H9 (cell line): ENCODE measurements around the gene PIBF1. TPM values are rescaled to one million over a fixed set of nuclear protein-coding genes. Genes with fewer than 3 reads are reported as not detected.

Experiments used
- DNase-seq: peaks from one replicate; pipeline ENCODE4 v3.0.0-alpha.2; 2017
- H2AFZ ChIP-seq: one replicate; pipeline ENCODE4 v1.6.1; 2013; ENCODE audit warnings: mild to moderate bottlenecking, low read length, control low read depth, moderate library complexity
- H2AK5ac ChIP-seq: 2 replicates; pipeline ENCODE4 v1.6.1; 2013; ENCODE audit warnings: low read length, control low read depth, mixed read lengths; ENCODE audit not compliant: insufficient read length
- H2BK120ac ChIP-seq: one replicate; pipeline ENCODE4 v1.6.1; 2013; ENCODE audit warnings: low read depth, mild to moderate bottlenecking, low read length, control low read depth, inconsistent platforms; ENCODE audit not compliant: poor library complexity, severe bottlenecking
- H2BK12ac ChIP-seq: 2 replicates; pipeline ENCODE4 v1.6.1; 2013; ENCODE audit warnings: low read length, control low read depth, mixed read lengths, low read depth; ENCODE audit not compliant: insufficient read length
- H2BK15ac ChIP-seq: 2 replicates; pipeline ENCODE4 v1.6.1; 2013; ENCODE audit warnings: low read depth, low read length, control low read depth
- H2BK20ac ChIP-seq: one replicate; pipeline ENCODE4 v1.6.1; 2013; ENCODE audit warnings: low read depth, mild to moderate bottlenecking, low read length, control low read depth, inconsistent platforms; ENCODE audit not compliant: poor library complexity, severe bottlenecking
- H2BK5ac ChIP-seq: 2 replicates; pipeline ENCODE4 v1.6.1; 2013; ENCODE audit warnings: low read length, control low read depth, mixed read lengths; ENCODE audit not compliant: insufficient read length
- H3K14ac ChIP-seq: 2 replicates; pipeline ENCODE4 v1.6.1; 2013; ENCODE audit warnings: low read length, control low read depth; ENCODE audit not compliant: insufficient read depth
- H3K18ac ChIP-seq: 2 replicates; pipeline ENCODE4 v1.6.1; 2013; ENCODE audit warnings: low read depth, mild to moderate bottlenecking, mixed read lengths, low read length, control low read depth; ENCODE audit not compliant: insufficient read length
- H3K23ac ChIP-seq: 2 replicates; pipeline ENCODE4 v1.6.1; 2013; ENCODE audit warnings: low read length, control low read depth, mixed read lengths, low read depth; ENCODE audit not compliant: insufficient read length
- H3K23me2 ChIP-seq: 2 replicates; pipeline ENCODE4 v1.6.1; 2013; ENCODE audit warnings: low read depth, mild to moderate bottlenecking, mixed read lengths, low read length, control low read depth; ENCODE audit not compliant: insufficient read length, poor library complexity, severe bottlenecking
- H3K27ac ChIP-seq: 2 replicates; pipeline ENCODE4 v1.5.1; 2013; ENCODE audit warnings: low read length, control low read depth, mixed read lengths, low read depth; ENCODE audit not compliant: insufficient read length
- H3K27me3 ChIP-seq: 2 replicates; pipeline ENCODE4 v1.6.1; 2013; ENCODE audit warnings: low read length, control low read depth, inconsistent platforms; ENCODE audit not compliant: insufficient read depth
- H3K4ac ChIP-seq: 2 replicates; pipeline ENCODE4 v1.6.1; 2013; ENCODE audit warnings: low read depth, mild to moderate bottlenecking, control low read depth, inconsistent platforms, low read length, moderate library complexity
- H3K4me1 ChIP-seq: 2 replicates; pipeline ENCODE4 v1.6.1; 2013; ENCODE audit warnings: low read length, control low read depth, inconsistent platforms; ENCODE audit not compliant: insufficient read depth
- H3K4me2 ChIP-seq: 2 replicates; pipeline ENCODE4 v1.6.1; 2013; ENCODE audit warnings: low read length, control low read depth, mixed read lengths; ENCODE audit not compliant: insufficient read length, insufficient read depth
- H3K56ac ChIP-seq: 2 replicates; pipeline ENCODE4 v1.6.1; 2013; ENCODE audit warnings: low read depth, mild to moderate bottlenecking, mixed read lengths, low read length, control low read depth; ENCODE audit not compliant: insufficient read length
- H3K79me1 ChIP-seq: 2 replicates; pipeline ENCODE4 v1.6.1; 2013; ENCODE audit warnings: low read depth, mild to moderate bottlenecking, moderate library complexity, low read length, control low read depth, inconsistent platforms; ENCODE audit not compliant: insufficient read depth, poor library complexity, severe bottlenecking
- H3K79me2 ChIP-seq: 2 replicates; pipeline ENCODE4 v1.6.1; 2013; ENCODE audit warnings: low read length, control low read depth, inconsistent platforms; ENCODE audit not compliant: insufficient read depth
- H3K9ac ChIP-seq: 2 replicates; pipeline ENCODE4 v1.6.1; 2013; ENCODE audit warnings: low read length, control low read depth, mixed read lengths; ENCODE audit not compliant: insufficient read length; ENCODE audit errors: extremely low read depth
- H3K9me3 ChIP-seq: one replicate; pipeline ENCODE4 v1.6.1; 2013; ENCODE audit warnings: low read depth, low read length, inconsistent platforms; ENCODE audit not compliant: control insufficient read depth
- H3T11ph ChIP-seq: one replicate; pipeline ENCODE4 v1.6.1; 2013; ENCODE audit warnings: mild to moderate bottlenecking, low read length, control low read depth, inconsistent platforms
- H4K20me1 ChIP-seq: one replicate; pipeline ENCODE4 v1.6.1; 2013; ENCODE audit not compliant: control insufficient read depth, insufficient read length, insufficient read depth
- H4K5ac ChIP-seq: 2 replicates; pipeline ENCODE4 v1.6.1; 2013; ENCODE audit warnings: low read depth, mild to moderate bottlenecking, mixed read lengths, low read length, control low read depth; ENCODE audit not compliant: insufficient read length
- H4K8ac ChIP-seq: replicated peaks from 2 replicates; pipeline ENCODE4 v1.6.1; 2013; ENCODE audit warnings: low read length, control low read depth, mixed read lengths, low read depth; ENCODE audit not compliant: insufficient read length
- H4K91ac ChIP-seq: 2 replicates; pipeline ENCODE4 v1.6.1; 2013; ENCODE audit warnings: low read depth, mild to moderate bottlenecking, moderate library complexity, mixed read lengths, low read length, control low read depth; ENCODE audit not compliant: insufficient read length
- H3K27ac Mint-ChIP-seq, 3 experiments: 2 replicates in 2 of 3; 3 replicates in 1 of 3; pipeline ENCODE4 v1.8.0; 2020 to 2021; ENCODE audit warnings: mixed read lengths in 3 of 3, mild to moderate bottlenecking in 1 of 3, moderate library complexity in 1 of 3
- H3K27me3 Mint-ChIP-seq: 2 replicates; pipeline ENCODE4 v1.8.0; 2021; ENCODE audit warnings: low read depth, mild to moderate bottlenecking, moderate library complexity, mixed read lengths
- H3K36me3 Mint-ChIP-seq, 3 experiments: 2 replicates in 2 of 3; 3 replicates in 1 of 3; pipeline ENCODE4 v1.8.0; 2020 to 2021; ENCODE audit warnings: low read depth in 3 of 3, mixed read lengths in 3 of 3; ENCODE audit not compliant: insufficient read depth in 1 of 3
- H3K4me1 Mint-ChIP-seq, 2 experiments: 2 replicates each; pipeline ENCODE4 v1.8.0; 2020; ENCODE audit warnings: mixed read lengths in 2 of 2
- H3K4me3 Mint-ChIP-seq, 2 experiments: 2 replicates in 1 of 2; 3 replicates in 1 of 2; pipeline ENCODE4 v1.8.0; 2020 to 2021; ENCODE audit warnings: mild to moderate bottlenecking in 2 of 2, mixed read lengths in 2 of 2, moderate library complexity in 1 of 2
- H3K9me3 Mint-ChIP-seq, 2 experiments: 2 replicates in 1 of 2; 3 replicates in 1 of 2; pipeline ENCODE4 v1.8.0; 2020; ENCODE audit warnings: mild to moderate bottlenecking in 2 of 2, mixed read lengths in 2 of 2, moderate library complexity in 1 of 2
- CTCF ChIP-seq: fragments of 200-600 bp; sonication (generic); conservative IDR thresholded peaks from 3 replicates; pipeline ENCODE4 v1.8.0; 2021; ENCODE audit warnings: antibody characterized with exemption, mild to moderate bottlenecking
- WGBS: extraction: QIAGEN DNeasy Blood & Tissue Kit; methylation state at CpG from one replicate; pipeline ENCODE4 v1.1.7; 2013; ENCODE audit warnings: missing lambda C conversion rate, low lambda C conversion rate, mixed read lengths; ENCODE audit not compliant: insufficient read length; ENCODE audit errors: extremely low coverage; 5-methylcytosine and 5-hydroxymethylcytosine counted together
- total RNA-seq: library from RNA; stranded (reverse); gene quantifications from 2 replicates; pipeline ENCODE4 v1.2.1, GENCODE V29; 2021

Gene PIBF1
- total RNA-seq, 1 experiment from 2014 or later, result 12.7 TPM

- H3K9ac ChIP-seq, result no peak overlapping the region
- H3K4me2 ChIP-seq, result no peak overlapping the region
- H3T11ph ChIP-seq, result no peak overlapping the region
- no peaks in the 10 kb centered on the region for H4K20me1 ChIP-seq
- H2BK12ac ChIP-seq, result no peak overlapping the region
- no peaks in the 10 kb centered on the region for H3K27me3 ChIP-seq
- no peaks in the 10 kb centered on the region for H3K9me3 ChIP-seq
- H3K27ac Mint-ChIP-seq, result no peak overlapping the region
- H3K56ac ChIP-seq, result no peak overlapping the region
- H4K8ac ChIP-seq, result no peak overlapping the region
- no peak overlapping the region for H4K91ac ChIP-seq
- H3K4me3 Mint-ChIP-seq, result no peak overlapping the region
- H3K27me3 Mint-ChIP-seq, result no peaks in the 10 kb centered on the region
- H2BK15ac ChIP-seq, result no peak overlapping the region
- WGBS, result no CpG with 5 or more reads among the region's 1 CpG
- H2AFZ ChIP-seq, result no peak overlapping the region
- no peak overlapping the region for H2AK5ac ChIP-seq
- H2BK120ac ChIP-seq, result no peak overlapping the region
- no peak overlapping the region for H3K23ac ChIP-seq
- no peaks in the 10 kb centered on the region for H3K4me1 Mint-ChIP-seq
- H3K9me3 Mint-ChIP-seq, result no peaks in the 10 kb centered on the region
- no peaks in the 10 kb centered on the region for H3K4me1 ChIP-seq
- TF ChIP-seq CTCF, result no peak
- no peak overlapping the region for H3K14ac ChIP-seq
- no peak overlapping the region for H3K27ac ChIP-seq
- H3K4ac ChIP-seq, result no peak overlapping the region
- no peaks in the 10 kb centered on the region for H3K36me3 Mint-ChIP-seq
- H3K79me1 ChIP-seq, result no peaks in the 10 kb centered on the region
- H3K79me2 ChIP-seq, result no peaks in the 10 kb centered on the region
- no peak overlapping the region for H2BK5ac ChIP-seq
- H4K5ac ChIP-seq, result no peak overlapping the region
- no peak overlapping the region for H2BK20ac ChIP-seq
- no peak for DNase-seq
- no peak overlapping the region for H3K18ac ChIP-seq
- no peaks in the 10 kb centered on the region for H3K23me2 ChIP-seq
These were observed 203.7 kb downstream of the PIBF1 start for GRCh38 chr13:72985610-72986009.
